RPMI7951 (cell line): ENCODE data around the gene CLDN19. TPM values are rescaled to one million over a fixed set of nuclear protein-coding genes. Genes with fewer than 3 reads are reported as not detected.
A peak's percentile ranks its signal among the peaks of the same experiment; 100 is the strongest.
"Not testable (repeated sequence)": the region's sequence is repeated elsewhere in the genome, so short reads cannot be mapped to it uniquely, and the experiment has no call there.

Experiments
- DNase-seq: peaks from one replicate; pipeline ENCODE4 v3.0.0-alpha.2; 2012; ENCODE audit warnings: low read depth
- total RNA-seq: library from RNA; depleted of rRNA; stranded (reverse); fragments of >200 nt; shearing (Covaris generic); gene quantifications from 2 replicates; pipeline ENCODE4 v1.2.3, GENCODE V29; 2014

The CLDN19 gene
- total RNA-seq, 1 experiment from 2014 or later = not detected

GRCh38 chr1:42759114-42759513 lies 19.1 kb upstream of the CLDN19 start:
- DNase-seq = no peak

GRCh38 chr1:42758641-42759040 lies 18.6 kb upstream of the CLDN19 start:
- no peak for DNase-seq

GRCh38 chr1:42757892-42758275 lies 17.8 kb upstream of the CLDN19 start:
- no peak for DNase-seq

- peak; percentile 63 for DNase-seq
Observed at GRCh38 chr1:42756956-42757891, 17.2 kb upstream of the CLDN19 start.

GRCh38 chr1:42753070-42753469 lies 13.0 kb upstream of the CLDN19 start:
- DNase-seq = no peak

- no peak for DNase-seq
Observed at GRCh38 chr1:42752284-42752683, 12.2 kb upstream of the CLDN19 start.

- DNase-seq = not testable (repeated sequence)
Observed at GRCh38 chr1:42751511-42752070, 11.6 kb upstream of the CLDN19 start.

GRCh38 chr1:42750041-42750440 lies 10.0 kb upstream of the CLDN19 start:
- no peak for DNase-seq

- no peak for DNase-seq
Observed at GRCh38 chr1:42748461-42749410, 8.7 kb upstream of the CLDN19 start.

GRCh38 chr1:42748021-42748420 lies 8.0 kb upstream of the CLDN19 start:
- DNase-seq = no peak

GRCh38 chr1:42747125-42747524 lies 7.1 kb upstream of the CLDN19 start:
- no peak for DNase-seq

GRCh38 chr1:42746436-42747105 lies 6.5 kb upstream of the CLDN19 start:
- no peak for DNase-seq

- DNase-seq = no peak
Observed at GRCh38 chr1:42745851-42746250, 5.8 kb upstream of the CLDN19 start.

- DNase-seq = no peak
Observed at GRCh38 chr1:42744148-42744413, 4.0 kb upstream of the CLDN19 start.

- peak; percentile 59 for DNase-seq
Observed at GRCh38 chr1:42743317-42744147, 3.5 kb upstream of the CLDN19 start.

GRCh38 chr1:42742617-42743316 lies 2.7 kb upstream of the CLDN19 start:
- no peak for DNase-seq

GRCh38 chr1:42742141-42742540 lies 2.1 kb upstream of the CLDN19 start:
- DNase-seq = no peak

- no peak for DNase-seq
Observed at GRCh38 chr1:42741706-42742105, 1.7 kb upstream of the CLDN19 start.

GRCh38 chr1:42740851-42741580 lies 980 bp upstream of the CLDN19 start:
- no peak for DNase-seq
